ENCODE results near the gene ARID1B. TPM values are rescaled to one million over a fixed set of nuclear protein-coding genes. Genes with fewer than 3 reads are reported as not detected.

The ARID1B gene
- total and polyA plus RNA-seq, 2 of the 4 experiments (the other 2 are of a cell fraction): 14.5 to 20.1 TPM

DNA sequence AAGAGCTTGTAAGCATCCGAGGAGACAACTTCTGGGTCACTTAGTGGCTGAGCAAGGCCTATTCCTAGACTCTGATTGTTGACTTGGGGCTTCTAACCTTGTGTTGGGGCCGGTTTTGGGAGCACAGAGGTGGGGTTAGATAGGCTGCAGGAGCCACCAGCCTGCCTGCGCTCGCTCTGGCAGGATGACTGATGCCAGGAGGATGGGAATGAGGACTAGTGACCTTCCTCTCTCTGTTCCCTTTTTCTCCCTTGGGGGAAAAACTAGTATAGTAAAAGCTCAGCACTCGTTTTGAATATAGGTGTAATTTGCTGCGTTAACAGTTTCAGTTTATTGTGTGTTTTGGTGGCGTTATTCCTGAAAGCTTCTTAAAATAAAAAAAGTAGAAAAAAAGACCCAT, 141.5 kb downstream of the ARID1B start:
- dilution Hi-C loops (cut with HindIII; ENCODE audit: low sequenced_read_pairs, unreplicated experiment) (no loop called here), intact Hi-C loops (cut with micrococcal nuclease) (no loop called here), in situ Hi-C loops (cut with MboI; ENCODE audit: low sequenced_read_pairs) (no loop called here)
- Histone ChIP-seq H4K5ac (ENCODE audit: low read depth, low read length) (no peak overlapping the region), H2AK9ac (replicated peaks; ENCODE audit: low read depth, low read length, poor library complexity) (no peak overlapping the region), H3K4ac (ENCODE audit: low read depth, low read length) (no peak overlapping the region), H4K20me1 (ENCODE audit: insufficient read depth, low read length) (peaks cover 20% of the 10 kb centered on the region), H3K9ac (ENCODE audit: low read depth, low read length) (no peak overlapping the region), H3K56ac (ENCODE audit: extremely low read depth, insufficient read depth, low read length) (no peak overlapping the region), H2BK20ac (ENCODE audit: low read depth, low read length) (no peak overlapping the region), H3K18ac (ENCODE audit: low read depth, low read length) (no peak overlapping the region), H2BK5ac (ENCODE audit: low read depth, low read length, poor library complexity, severe bottlenecking) (no peak overlapping the region), H3K27ac (ENCODE audit: insufficient read depth, low read length) (no peak overlapping the region), H2BK120ac (ENCODE audit: low read depth, low read length) (no peak overlapping the region), H3K9me3 (ENCODE audit: control insufficient read depth, insufficient read depth, low read length) (no peaks in the 10 kb centered on the region), H3K4me2 (ENCODE audit: low read depth, low read length) (no peak overlapping the region), H3K79me1 (ENCODE audit: low read depth in 1 of 2, low read length in 2 of 2) (peaks cover 39 to 65% of the 10 kb centered on the region in 2 experiments), H3K36me3 (ENCODE audit: control insufficient read depth, insufficient read depth, low read length) (peaks cover 2% of the 10 kb centered on the region; the same call in 1 of the 2 replicates), H4K8ac (ENCODE audit: low read depth in 2 of 2, low read length in 2 of 2) (no peak overlapping the region), H3K14ac (replicated peaks; ENCODE audit: low read depth, low read length) (no peak overlapping the region), H4K91ac (ENCODE audit: insufficient read depth, low read depth, low read length) (no peak overlapping the region), H2AK5ac (ENCODE audit: low read depth, low read length) (no peak overlapping the region), H3K9me1 (ENCODE audit: insufficient read depth, low read length) (peaks cover 18% of the 10 kb centered on the region), H2AFZ (replicated peaks; ENCODE audit: low read length, poor library complexity) (no peak overlapping the region), H3K4me3 (ENCODE audit: insufficient read depth, low read depth, low read length) (no peak overlapping the region), H3K27me3 (ENCODE audit: control insufficient read depth, insufficient read depth, low read length) (no peaks in the 10 kb centered on the region), H3K23ac (ENCODE audit: low read depth, low read length) (no peak overlapping the region), H2BK15ac (ENCODE audit: low read depth, low read length) (no peak overlapping the region), H3K4me1 (ENCODE audit: control insufficient read depth, insufficient read depth, low read length) (peaks cover 10% of the 10 kb centered on the region)
- ATAC-seq (ENCODE audit: low read depth): no peak
- BruUV-seq (replicated peaks): no TSS peak
- CTCF ChIA-PET: no interaction called here
- POLR2A ChIA-PET (ENCODE audit: unreplicated experiment): no interaction called here
- 60% methylated on average over 3 of the region's 7 CpGs; no CpG with 5 or more reads in 1 of the 2 experiments for WGBS, 2 experiments (ENCODE audit: extremely low coverage in 2 of 2, insufficient read length in 1 of 2)
- TF ChIP-seq, protein P1, sequence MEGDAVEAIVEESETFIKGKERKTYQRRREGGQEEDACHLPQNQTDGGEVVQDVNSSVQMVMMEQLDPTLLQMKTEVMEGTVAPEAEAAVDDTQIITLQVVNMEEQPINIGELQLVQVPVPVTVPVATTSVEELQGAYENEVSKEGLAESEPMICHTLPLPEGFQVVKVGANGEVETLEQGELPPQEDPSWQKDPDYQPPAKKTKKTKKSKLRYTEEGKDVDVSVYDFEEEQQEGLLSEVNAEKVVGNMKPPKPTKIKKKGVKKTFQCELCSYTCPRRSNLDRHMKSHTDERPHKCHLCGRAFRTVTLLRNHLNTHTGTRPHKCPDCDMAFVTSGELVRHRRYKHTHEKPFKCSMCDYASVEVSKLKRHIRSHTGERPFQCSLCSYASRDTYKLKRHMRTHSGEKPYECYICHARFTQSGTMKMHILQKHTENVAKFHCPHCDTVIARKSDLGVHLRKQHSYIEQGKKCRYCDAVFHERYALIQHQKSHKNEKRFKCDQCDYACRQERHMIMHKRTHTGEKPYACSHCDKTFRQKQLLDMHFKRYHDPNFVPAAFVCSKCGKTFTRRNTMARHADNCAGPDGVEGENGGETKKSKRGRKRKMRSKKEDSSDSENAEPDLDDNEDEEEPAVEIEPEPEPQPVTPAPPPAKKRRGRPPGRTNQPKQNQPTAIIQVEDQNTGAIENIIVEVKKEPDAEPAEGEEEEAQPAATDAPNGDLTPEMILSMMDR (conservative IDR thresholded peaks at IDR 0.05; ENCODE audit: low read depth, low read length): no peak
- no peak for TF ChIP-seq MXI1 (IDR thresholded peaks at IDR 0.05; ENCODE audit: borderline replicate concordance, low read depth, low read length)
- no peak for TF ChIP-seq CEBPB (IDR thresholded peaks at IDR 0.05; ENCODE audit: low read depth, low read length)
- no peak for TF ChIP-seq POLR2A (IDR thresholded peaks at IDR 0.05; ENCODE audit: low read depth, low read length)
- no peak for TF ChIP-seq FOS (IDR thresholded peaks at IDR 0.05; ENCODE audit: low read depth, low read length)
- no peak for TF ChIP-seq RCOR1 (IDR thresholded peaks at IDR 0.05; ENCODE audit: insufficient replicate concordance, low read length)
- TF ChIP-seq, protein P2, sequence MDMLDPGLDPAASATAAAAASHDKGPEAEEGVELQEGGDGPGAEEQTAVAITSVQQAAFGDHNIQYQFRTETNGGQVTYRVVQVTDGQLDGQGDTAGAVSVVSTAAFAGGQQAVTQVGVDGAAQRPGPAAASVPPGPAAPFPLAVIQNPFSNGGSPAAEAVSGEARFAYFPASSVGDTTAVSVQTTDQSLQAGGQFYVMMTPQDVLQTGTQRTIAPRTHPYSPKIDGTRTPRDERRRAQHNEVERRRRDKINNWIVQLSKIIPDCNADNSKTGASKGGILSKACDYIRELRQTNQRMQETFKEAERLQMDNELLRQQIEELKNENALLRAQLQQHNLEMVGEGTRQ (IDR thresholded peaks at IDR 0.05; ENCODE audit: low read depth, low read length): no peak
- no peak for DNase-seq

Measured in IMR-90 (cell line).